Measurements from ENCODE around the gene ANKK1.

Gene ANKK1

GRCh38 chr11:113376156-113376555, 11.4 kb upstream of the ANKK1 start:
- DNase-seq, result peak in 11 of 58 donors; percentile 5 to 64 (median 20)

DNA sequence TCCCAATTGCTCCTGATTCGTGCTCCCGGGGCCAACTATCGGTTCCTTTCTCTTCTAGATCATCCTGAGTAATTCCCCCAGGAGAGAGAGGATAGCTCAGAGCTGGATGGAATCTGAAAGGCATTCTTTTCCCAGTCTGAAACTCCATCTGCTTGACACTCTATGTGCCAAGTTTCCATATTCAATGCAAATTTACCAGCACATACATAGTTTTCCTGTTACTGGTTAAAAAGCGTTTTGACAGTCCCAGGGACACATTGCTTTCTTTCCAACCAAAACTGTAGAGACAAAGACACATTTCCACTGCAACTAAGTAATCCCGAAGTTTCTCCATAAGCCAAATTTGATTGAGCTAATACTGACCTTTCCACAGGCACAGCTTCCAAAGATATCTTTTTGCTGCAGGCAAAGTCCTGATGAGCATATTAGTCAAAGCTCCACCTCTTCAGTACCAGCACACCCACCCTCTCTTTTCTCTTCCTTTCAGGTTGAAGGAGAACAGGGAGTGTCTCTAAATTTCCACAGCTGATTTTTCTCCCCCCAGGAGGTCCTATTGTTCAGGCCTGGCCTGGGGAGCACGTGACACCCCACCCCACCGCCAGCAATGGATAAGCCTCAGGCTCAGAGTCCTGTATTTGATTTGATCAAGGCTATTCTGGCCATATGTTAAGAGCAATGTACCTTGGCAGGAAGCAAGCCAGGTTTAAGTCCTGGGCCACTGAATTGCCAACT, 9.7 kb upstream of the ANKK1 start:
- DNase-seq, result peak in 3 of 58 donors; percentile 17 to 41 (median 36)

DNA sequence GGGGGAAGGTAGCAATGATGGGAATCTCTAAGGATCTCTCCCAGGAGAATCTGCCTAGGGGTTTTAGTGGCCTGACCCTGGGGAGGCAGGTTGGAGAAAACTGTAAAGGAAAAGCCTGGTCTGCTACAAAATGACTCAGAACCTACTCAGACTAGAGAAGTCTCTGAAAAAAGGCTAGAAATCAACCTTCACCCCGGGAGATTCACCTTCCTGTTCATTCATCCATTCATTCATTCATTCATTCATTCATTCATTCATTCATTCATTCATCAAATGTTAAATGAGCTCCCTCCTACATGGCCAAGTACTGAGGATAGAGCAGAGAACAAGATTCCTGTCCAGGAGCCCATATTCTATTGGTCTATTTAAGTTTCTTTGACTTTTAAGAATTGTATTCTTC, 8.9 kb upstream of the ANKK1 start:
- DNase-seq, result no peak

DNA sequence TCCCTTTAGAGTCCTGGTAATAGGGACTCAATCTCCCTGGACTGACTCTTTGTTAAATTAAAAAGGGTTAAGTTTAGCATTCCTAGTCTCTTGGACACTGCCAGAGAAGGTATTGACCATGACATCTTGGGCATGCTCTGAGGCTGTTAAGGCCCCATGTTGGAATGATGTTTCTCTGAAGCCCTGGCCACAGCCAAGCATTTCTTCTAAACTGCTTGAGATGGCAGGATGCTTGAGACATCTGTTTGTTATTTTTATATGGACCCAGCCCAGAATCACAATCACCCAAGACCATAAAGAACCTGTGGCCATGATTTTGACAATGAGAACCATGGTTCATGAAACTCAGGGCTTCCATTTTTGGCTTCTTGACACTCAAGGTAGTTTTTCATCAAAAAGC, 5.5 kb upstream of the ANKK1 start:
- no peak for DNase-seq

- no peak for DNase-seq
Measured at GRCh38 chr11:113384551-113384950, 3.0 kb upstream of the ANKK1 start.

DNA sequence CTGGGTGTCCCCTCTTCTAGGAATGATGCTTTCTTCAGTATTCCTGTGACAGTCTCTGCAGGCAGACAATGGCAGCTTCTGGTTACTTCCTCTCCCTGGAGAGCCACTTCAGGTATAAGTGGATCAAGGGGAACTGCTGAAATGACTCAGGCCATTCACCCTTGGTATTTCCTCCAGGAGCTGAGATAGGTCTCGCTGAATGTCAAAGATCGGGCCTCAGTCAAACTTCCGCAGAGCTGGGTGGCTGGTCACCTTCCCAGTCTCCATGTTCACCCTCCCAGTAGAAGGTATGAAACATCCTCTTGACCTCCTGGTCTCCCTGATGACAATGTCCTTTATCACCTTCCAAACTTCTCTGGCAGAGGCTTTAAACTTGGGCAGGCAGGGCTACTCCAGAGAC, 1.8 kb upstream of the ANKK1 start:
- DNase-seq, result no peak

DNA sequence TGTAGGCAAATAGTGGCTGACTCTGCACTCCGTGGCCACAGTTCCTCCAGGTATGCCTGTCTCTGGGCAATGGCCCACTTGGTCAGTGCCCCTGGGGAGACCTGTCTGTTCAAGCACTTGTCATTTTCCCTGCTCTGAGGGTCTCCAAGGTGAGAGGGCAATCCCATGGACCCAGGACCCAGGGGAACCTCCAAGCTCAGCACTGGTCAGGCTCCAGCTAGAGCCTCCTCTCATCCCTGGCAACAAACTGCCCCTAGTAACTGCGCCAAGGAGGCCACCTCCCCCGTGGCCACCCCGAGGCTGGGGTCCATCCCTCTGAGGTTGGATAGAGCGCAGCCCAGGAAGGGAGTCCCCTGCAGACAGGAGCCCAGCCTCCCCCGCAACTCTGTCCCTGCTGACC, 713 bp upstream of the ANKK1 start:
- DNase-seq, result no peak

DNA sequence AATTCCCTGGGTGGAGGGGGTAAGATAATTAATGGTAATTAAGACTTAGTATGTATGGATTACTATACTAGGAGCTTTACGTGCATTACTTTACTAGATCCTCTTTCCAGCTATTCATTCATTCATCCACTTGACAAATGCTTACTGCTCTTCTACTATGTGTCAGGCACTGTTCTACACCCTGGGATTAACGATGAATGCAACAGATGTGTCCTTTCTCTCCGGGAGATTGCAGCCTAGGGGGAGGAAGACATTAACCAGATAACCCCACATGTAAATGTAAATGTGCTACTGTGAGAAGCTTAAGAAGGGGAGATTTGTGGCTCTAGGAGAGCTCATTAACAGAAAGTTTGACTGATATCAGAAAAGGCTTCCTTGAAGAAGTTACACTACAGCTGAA, 1.7 kb downstream of the ANKK1 start:
- DNase-seq, result no peak

DNA sequence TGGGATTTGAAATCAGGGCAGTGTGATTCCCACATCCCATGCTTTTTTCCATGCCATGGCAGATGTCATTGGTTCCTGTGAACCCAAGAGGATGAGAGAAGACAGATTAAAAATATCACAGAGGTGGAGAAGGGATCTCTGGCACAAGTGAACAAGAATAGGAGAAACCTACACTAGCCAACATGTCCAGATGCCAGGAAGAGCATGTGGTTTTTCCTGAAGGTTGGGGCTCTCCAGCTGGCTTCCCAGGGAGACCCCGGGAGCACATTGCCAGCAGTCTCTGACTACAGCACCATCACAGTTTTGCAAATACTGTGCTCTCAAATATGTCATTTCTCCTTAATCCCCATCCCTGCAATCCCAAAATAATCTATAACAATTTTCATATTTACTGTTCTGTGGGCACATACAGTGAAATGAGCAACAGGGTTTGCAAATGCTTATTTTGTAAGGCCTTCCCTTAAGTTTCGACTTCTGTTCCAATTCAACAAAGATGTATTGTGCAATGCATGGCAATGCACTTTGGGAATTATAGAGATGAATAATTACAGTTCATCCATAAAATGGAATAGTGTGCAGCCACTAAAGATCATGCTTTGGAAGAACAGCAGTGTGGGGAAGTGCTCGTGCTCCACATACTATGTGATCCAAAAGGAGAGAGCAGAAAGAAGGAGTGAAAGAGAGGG, 4.8 kb downstream of the ANKK1 start:
- DNase-seq, result no peak

- no peak for DNase-seq
Measured at GRCh38 chr11:113393501-113393985, 6.0 kb downstream of the ANKK1 start.

GRCh38 chr11:113394919-113395318, 7.3 kb downstream of the ANKK1 start:
- DNase-seq, result no peak

GRCh38 chr11:113395782-113396336, 8.3 kb downstream of the ANKK1 start:
- DNase-seq, result no peak

GRCh38 chr11:113396690-113397089, 9.1 kb downstream of the ANKK1 start:
- DNase-seq, result no peak

GRCh38 chr11:113397212-113397611, 9.6 kb downstream of the ANKK1 start:
- DNase-seq, result no peak

GRCh38 chr11:113397821-113398220, 10.2 kb downstream of the ANKK1 start:
- DNase-seq, result no peak

- no peak for DNase-seq
Measured at GRCh38 chr11:113398669-113399430, 11.3 kb downstream of the ANKK1 start.

DNA sequence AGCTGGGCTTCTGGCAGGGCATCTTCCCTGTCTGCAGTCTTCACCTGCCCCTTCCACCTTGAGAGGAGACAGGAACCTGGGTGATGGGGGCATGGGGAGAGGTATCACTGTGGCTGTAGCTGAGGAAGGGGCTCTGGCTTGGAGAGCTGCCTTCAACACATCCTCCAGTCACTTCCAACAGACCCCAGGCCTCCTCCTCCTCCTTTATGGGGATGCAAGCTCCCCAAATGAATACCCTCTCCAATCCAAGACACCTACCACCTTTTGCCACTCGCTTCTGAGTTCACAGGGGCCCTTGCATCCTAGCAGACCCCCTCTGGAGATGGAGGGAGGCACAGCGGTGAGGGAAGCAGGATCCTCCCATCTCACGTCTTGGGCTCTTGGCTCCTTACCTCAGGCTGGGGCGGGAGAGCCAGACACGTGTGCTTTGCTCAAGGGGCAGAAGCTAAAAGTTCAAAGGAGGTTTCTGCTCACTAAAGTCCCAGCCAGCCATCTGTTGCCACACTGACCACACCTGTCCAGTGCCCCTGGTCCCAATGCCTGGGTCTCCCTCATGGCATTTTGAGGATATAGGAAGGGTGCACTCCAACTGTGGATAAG, 13.2 kb downstream of the ANKK1 start:
- DNase-seq, result no peak

DNA sequence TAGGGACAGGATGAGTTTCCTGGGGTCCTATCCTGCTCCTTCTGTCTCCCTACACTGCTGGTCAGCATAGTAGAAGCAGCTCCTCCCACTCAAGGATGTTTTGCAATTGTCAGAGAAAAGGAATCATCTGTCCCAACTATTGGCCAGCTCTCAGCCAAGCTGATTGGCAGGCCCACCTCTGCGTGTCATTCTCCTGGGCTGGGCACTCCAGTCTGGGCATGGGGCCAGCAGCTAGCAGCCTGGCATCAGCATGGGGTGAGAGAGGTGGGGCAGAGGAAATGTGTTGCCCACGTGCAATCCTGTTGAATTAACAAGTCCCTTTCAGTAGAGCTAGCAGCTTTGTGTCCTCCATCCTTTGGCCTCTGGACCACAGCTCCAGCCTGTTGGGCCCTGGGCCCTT, 14.1 kb downstream of the ANKK1 start:
- peak in 36 of 58 donors; percentile 2 to 68 (median 22) for DNase-seq

GRCh38 chr11:113404859-113405430, 17.4 kb downstream of the ANKK1 start:
- no peak for DNase-seq

DNA sequence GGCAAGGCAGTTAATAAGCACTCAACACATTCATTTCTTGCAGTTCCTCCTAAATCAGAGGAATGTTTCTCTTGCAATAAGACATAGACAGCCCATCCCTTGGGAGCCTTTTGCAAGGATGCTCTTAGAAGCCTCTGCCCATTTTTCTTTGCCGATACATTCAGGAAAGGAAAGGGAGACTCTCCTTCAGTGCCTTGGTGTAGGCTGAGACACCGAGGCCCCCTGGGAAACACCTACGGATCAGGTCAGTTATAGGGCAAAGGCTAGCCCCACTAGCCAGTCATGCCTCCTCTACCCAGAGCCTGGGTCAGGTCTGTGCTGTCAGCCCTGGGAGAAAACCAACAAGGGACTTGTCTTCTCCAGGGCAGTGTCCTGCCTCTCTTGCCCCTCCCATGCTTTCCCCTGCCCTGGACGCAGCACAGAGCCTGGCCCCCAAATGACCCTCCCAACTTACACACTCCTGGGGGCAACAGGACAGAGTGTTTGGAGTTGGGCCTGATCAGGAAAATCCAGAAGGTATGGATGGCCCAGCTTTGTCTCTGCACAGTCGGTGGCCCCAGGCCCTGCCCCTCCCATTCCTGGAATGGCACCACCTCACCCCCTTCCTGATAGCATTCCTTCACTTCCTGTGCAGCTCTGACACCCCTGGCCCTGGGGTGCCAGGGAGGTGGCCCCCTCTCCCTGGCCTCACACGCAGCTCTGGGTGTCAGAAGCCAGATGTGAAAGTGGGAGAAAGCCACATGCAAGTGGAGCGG, 18.3 kb downstream of the ANKK1 start:
- no peak for DNase-seq
